GM21447 (cell line): ENCODE measurements around the gene NAV2.
"Not testable (repeated sequence)": the region's sequence is repeated elsewhere in the genome, so short reads cannot be mapped to it uniquely, and the experiment has no call there.

Experiments
- ATAC-seq: cut with Tn5 transposase; IDR thresholded peaks from one replicate; pipeline ENCODE4 v1.9.1; 2021; ENCODE audit not compliant: unreplicated experiment

The NAV2 gene

GRCh38 chr11:19987331-19987801, 274.7 kb downstream of the NAV2 start:
- no peak for ATAC-seq

GRCh38 chr11:19988598-19988997, 276.0 kb downstream of the NAV2 start:
- ATAC-seq: no peak

- no peak for ATAC-seq
Observed at GRCh38 chr11:19989191-19989590, 276.6 kb downstream of the NAV2 start.

DNA sequence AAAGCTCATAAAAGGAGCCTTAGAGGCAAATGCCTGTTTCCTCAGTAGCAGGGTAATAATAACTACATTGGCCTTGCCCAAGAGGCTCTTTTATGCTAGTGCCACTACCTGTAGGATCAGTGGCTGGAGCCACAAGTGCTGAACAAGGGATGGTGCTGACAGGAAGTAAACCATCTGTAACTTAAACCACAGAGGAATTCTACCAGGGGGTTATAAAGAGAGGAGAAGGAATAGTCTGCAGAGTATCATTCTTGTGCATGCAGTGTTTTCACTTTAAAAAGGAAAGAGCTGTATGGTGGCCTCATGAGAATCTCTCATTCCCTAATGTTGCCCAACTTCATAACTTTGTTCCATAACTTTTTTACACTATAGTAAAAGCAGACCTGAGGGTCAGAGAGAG, 279.5 kb downstream of the NAV2 start:
- ATAC-seq: no peak

- no peak for ATAC-seq
Observed at GRCh38 chr11:19992998-19993397, 280.4 kb downstream of the NAV2 start.

- no peak for ATAC-seq
Observed at GRCh38 chr11:19994672-19995071, 282.0 kb downstream of the NAV2 start.

DNA sequence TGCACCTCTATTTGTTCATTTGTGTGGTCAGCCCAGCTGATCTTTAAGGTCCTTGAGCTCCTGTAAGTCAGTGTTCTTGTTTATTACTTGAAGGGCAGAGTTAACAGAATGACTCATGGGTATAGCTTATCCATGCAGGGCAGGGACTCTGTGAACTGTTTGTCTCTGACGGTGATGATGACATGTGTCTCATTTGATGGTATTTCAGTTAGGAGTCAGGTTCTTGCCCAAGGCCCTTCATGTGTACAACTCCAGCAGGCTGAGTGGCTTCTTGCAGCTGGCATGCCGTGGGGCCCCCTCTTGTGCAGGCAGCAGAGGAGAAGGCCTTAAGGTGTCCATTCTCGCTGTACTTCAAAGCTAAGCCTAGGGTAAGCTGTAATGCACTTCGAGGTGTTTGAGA, 282.5 kb downstream of the NAV2 start:
- ATAC-seq: no peak

DNA sequence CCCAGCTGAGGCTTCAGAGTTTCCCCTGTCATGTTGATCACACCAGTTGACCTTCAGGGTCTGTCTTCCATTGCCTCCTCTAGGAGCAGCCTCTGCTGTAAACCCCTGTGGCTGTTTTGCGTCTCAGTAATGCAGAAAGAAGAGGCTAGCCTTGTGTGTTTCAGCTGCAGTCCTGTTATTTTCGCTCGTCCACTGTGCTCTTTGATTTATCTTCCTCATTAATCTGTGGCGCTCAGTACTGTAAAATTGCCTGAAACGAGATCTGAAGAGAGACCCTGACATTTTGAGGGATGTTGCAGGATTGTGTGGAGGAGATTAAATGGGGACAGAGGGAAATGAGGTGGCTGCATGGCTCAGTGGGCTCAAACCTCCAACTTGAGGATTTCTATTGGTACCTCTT, 283.9 kb downstream of the NAV2 start:
- no peak for ATAC-seq

DNA sequence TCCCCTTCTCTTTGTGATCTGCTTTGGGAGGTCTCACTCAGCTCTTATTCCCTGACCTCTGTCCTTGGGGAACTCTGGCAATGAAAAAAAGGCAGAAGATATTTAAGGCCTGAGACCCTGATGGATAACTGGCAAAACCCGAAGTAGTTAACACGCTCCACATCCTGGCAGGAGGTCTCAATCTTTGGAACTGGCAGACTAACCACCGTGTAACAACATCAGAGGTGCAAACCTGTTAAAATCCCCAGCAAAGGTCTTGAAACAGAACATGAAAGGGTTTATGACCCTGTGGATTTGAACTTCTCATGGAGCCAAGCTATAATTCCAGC, 287.3 kb downstream of the NAV2 start:
- ATAC-seq: no peak

- no peak for ATAC-seq
Observed at GRCh38 chr11:20000351-20001134, 287.9 kb downstream of the NAV2 start.

DNA sequence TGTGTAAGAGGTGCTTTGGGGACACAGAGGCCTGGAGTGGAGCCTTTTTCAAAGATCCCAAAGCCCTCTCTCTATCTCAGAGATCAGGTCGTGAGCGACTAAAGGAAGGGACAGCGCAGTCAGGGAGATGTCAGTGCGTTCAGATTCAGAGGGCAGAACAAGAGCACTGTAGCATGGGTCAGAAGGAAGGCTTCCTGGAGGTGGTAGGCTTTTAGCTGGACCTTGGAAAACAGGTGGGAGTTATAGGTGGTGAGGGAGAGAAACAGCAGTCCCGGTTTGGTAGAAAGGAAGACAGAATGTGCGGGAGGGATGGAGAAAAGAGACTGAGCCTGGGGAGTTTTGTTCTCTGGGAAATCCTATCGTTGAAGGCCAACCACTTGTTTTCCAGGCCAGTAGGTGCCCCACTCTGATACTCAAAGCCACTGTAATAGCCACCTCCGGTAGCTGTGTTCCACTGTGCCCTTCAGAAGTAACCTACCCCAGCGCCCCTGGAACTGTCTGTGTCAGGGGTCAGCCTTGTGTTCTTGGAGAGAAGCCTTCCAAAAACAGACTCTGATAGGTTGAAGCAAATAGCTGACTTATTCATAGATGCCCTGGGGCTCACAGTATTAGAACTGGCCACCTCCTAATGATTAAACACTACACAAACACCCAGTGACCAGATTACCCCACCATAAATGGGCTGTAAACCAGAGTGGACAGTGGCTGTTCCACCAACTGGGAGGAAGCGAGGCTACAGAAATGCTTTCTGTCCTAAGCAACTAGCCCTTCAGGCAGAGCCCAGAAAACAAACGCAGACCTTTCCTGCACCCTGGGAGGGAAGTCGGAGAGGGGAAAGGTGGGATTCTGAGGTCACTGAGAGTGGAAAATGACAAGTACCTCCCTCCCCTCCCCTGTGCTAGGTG, 289.9 kb downstream of the NAV2 start:
- ATAC-seq: no peak

DNA sequence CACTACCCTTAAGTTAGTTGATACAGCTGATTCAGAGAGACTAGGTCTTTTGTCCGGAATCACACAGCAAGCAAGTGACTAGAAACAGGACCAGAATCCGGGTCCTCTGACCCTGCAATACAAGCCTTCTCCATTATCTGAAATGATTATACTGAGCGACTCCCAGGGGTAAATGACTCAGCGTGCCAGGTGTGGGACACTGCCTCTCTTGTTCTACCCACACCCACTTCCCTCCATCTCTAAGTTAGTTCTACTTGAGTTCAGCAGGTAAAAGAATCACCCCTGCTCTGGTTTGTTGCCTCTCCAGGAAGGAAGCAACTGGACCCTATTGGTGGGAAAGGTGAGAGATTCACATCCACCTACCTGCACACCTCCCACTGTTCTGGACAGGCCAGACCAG, 290.7 kb downstream of the NAV2 start:
- ATAC-seq: no peak

GRCh38 chr11:20004866-20005265, 292.2 kb downstream of the NAV2 start:
- no peak for ATAC-seq

DNA sequence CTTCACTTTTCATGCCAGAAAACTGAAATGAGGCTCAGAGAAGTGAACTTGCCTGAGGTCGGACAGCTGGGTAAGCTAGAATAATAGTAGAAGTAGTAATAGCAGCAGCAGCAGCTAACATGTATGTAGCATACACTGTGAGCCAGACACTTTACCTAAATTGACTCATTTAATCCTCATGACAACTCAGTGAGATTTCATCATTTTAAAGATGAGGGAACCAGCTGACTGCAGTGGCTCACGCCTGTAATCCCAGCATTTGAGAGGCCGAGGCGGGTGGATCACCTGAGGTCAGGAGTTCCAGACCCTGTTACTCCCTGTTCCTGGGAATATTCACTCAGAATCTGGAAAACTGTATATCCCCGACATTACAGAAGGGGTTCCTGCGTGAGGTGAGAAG, 293.1 kb downstream of the NAV2 start:
- ATAC-seq: no peak

- ATAC-seq: not testable (repeated sequence)
Observed at GRCh38 chr11:20006618-20007017, 294.0 kb downstream of the NAV2 start.

DNA sequence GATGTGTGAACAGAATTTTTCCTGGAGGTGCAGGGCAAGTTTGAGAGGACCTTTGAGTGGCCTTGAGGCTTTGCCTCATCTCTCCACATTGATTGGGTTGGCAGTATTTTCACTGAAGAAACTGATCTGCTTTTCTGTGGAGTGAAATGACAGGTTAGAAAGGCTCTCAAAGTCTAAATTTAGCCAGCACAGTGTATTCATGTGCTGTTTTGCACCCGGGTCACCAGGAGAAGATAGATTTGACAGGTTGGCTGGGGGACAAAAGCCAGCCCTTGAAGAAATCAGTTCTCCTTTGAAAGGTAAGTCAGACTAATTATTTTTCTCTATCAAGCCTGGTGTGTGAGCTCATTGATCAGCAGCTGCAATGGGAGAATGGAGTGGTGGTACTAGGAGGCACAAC, 294.7 kb downstream of the NAV2 start:
- no peak for ATAC-seq

- ATAC-seq: no peak
Observed at GRCh38 chr11:20008190-20008870, 295.7 kb downstream of the NAV2 start.

DNA sequence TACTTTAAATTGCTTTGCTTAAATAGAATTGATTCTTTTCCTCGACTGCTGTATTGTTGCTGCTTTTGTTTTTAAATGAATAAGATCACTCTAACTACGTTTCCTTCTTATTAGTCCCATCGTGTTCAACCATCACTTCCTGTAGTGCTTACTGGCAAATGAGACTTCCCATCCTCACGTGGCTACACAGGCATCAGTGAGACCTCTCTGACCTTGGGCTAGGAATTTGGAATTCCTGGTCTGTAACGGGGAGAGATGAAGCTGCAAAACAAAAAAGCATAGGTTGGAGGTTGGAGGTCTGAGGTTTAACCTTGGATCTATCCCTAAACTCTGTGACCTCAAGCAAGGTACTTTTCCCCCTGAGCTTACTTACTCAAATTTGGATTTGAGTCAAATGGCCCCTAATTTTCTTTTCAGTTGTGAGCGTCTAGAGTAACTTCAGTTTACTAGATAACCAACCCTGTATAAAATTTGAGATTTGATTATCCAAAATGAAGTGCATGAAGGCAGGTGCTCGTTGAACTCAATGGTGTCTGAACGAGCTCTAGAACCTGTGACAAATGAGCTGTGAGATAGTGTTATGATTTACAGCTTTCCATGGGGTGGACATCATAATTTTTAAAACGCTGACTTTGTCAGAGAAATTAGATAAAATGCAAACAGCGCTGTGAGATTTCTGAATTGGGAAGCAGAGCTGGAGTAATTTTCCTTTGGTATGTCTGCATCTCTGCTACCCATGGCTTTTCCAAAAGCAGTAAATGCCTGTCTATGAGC, 296.4 kb downstream of the NAV2 start:
- no peak for ATAC-seq

DNA sequence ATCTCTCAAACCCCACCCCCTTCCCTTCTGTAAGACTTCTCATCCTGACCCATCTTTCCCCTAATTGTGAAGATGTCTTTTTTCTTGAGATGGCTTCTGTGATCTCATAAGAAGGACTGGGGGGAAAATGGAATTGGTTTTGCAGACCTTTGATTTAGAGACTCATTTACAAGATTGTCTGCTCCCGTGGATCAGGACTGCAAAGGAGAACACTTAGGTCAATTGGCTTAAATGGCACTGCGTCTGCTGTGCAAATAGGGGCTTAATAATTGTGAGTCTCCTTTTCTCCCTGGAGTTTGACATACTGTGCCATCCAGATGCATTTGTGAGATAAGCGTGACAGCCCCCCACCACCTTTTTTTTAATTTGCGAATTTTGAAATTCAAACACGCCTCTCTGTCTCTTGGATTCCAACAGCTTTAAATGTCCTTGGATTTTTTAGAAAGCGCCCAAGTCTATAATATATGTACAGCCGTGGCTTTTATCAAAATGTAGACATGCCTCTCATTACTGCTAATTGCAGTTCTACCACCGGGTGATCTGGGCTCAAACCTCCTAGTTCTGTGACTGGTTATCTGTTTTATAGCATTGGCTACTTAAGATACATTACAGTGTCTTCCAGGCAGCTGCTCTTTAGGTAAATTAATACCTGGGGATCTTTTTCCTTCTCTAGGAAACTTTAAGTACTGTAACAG, 297.7 kb downstream of the NAV2 start:
- ATAC-seq: no peak

GRCh38 chr11:20010851-20011225, 298.2 kb downstream of the NAV2 start:
- no peak for ATAC-seq
